ENCODE results near the gene RAB8B.
A peak's percentile ranks its signal among the peaks of the same experiment; 100 is the strongest.

RAB8B gene

DNA sequence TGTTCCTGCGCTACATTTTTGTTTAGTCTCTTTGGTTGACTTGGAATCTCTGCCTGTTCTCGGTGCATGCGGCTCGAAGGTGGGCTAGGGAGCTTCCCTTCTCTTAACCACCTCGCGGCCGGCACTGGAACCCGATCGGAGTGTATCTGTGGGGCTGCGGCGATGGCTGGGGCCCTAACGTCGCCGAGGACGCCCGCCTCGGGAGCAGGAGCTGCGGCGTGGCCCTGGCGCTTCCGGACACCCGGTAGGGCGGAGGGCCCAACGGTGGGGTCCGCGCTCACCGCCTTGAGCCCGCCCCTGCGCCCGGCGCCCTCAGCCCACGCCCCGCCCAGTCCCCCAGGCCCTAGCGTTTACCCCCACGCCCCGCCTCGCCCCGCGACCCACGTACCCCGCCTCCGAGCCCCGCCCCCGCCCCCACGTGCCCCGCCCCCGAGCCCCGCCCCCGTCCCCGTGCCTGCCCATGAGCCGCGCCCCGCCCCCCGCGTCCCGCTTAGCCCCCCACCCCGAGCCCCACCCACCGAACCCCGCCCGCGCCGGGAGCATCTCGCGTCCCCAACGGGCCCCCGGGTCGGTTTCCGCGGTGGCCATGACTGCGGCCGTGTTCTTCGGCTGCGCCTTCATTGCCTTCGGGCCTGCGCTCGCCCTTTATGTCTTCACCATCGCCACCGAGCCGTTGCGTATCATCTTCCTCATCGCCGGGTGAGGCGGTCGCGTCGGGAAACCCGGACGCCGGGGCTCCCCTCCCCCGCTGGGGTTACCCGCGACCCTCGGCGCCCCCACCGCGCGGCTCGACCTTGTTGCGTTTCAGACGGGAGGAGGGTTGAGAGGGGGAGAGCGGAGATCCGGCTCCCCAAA, 87.9 kb downstream of the RAB8B start, which contains the start of gene APH1B:
APH1B (plus strand) TSS at position 568 of the 855 bp plus-strand sequence; CDS start at position 587, 19 bp downstream.
- DNase-seq: peak; percentile 44 to 91 (median 89)

DNA sequence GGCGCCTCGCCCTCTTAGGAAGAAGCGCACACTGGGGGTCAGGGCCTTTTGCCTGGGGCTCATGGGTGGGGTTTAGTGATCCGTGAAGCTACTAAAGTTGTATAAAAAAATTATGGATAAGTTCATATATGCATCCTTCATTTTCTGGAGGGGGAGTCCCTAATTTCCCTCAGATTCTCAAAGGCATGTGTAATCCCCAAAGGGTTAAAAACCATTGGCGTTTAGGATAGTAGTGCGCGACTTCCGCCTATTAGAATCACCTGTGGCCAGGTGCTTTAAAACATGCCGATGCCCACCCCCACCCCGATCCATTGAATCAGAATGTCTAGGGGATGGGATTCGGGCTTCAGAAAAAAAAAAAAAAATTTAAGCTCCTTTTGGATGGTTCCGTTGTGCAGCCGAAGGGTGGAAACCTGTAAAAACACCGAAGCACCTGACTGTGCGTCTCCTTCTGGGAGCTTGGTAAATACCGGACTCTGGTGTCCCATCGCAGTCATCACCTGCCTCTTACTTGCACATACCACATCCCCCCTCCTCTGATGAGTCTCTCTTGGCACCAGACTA, 88.6 kb downstream of the RAB8B start:
- DNase-seq: peak in 1 of 3 experiments; percentile 53

DNA sequence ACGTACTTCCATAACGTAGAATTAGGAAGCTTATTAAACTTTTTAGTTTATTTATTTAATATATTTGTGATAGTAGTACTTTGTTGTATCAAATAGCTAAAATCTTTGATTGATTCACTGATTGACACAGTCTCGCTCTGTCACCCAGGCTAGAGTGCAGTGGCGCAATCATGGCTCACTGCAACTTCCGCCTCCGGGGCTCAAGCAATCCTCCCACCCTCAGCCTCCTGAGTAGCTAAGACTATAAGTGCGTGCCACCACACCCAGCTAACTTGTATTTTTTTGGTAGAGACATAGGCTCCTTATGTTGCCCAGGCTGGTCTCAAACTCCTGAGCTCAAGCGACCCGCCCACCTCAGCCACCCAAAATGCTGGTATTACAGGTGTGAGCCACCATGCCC, 93.7 kb downstream of the RAB8B start:
- DNase-seq: no peak

DNA sequence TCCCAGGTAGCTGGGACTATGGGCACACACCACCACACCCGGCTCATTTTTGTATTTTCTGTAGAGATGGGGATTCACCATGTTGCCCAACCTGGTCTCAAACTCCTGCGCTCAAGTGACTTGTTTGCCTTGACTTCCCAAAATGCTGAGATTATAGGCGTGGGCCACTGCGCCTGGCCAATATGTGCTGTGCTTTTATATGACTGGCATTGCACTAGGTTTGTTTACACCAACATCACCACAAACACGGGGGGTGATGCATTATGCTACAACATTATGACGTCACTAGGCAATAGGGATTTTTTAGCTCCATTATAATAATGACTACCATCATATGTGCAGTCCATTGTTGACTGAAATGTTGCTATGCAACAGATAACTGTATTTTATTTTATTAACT, 94.9 kb downstream of the RAB8B start:
- no peak for DNase-seq

DNA sequence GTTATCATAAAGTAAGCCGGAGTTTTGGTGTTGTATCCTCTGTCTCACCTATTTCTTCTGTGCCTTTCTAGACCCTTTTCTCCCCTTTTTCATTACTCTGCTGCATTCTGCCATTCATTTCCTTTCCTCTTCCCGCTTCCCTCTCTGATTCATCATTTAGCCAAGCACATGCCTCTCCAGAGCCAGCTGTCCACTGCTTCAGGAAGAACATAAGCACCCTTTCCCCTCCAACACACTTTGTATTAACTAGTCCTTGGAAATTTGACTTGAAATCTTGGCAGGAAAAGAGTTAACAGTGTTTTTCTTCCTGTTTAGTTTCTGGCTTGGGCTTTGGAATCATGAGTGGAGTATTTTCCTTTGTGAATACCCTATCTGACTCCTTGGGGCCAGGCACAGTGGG, 97.7 kb downstream of the RAB8B start:
- no peak for DNase-seq

DNA sequence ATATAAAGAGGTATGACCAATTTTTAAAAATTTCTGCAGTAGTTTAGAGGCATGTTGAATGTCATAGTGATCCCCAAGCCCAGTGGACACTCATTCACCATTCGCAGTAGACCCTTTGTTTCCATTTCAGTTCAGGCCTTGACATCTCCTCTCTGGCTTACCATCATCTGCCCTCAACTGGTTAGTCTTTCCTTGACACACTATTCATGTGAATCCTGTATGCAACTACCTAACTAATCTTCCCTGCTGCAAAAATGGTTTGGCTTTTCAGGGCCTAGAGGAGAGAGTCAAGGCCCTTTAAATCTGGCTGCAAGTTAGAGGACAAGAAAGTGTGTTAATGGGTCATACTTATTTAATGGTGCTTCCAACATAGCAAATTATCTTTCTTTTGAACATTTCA, 98.9 kb downstream of the RAB8B start:
- DNase-seq: peak in 1 of 3 experiments; percentile 43

DNA sequence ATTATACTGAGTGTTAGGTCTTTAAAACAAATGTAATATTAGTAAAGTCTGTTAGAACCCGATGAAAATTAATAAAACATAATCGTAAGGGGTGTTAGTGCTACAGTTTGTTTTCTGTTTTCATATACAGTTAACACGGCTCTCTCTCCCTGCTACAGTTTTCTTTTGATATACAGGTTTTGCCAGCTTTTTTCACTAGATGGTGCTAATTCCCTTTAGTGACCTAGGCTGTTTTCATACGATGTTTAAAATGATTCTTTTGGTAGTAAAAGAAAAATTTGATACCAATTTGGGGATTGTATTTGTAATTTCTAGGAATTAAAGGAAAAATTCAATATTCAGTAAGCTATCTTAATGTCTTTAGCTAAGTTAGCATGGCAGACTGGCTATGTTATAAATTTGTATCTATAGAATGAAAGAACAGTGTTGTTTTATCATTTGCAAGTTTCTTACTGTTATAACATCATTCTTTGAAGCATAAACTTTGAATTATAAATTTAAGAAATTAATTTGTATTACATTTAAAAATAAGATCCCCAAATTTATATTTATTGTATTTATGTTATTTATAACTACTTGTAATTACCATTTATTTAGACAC, 99.5 kb downstream of the RAB8B start:
- DNase-seq: peak; percentile 10 to 83 (median 45)

DNA sequence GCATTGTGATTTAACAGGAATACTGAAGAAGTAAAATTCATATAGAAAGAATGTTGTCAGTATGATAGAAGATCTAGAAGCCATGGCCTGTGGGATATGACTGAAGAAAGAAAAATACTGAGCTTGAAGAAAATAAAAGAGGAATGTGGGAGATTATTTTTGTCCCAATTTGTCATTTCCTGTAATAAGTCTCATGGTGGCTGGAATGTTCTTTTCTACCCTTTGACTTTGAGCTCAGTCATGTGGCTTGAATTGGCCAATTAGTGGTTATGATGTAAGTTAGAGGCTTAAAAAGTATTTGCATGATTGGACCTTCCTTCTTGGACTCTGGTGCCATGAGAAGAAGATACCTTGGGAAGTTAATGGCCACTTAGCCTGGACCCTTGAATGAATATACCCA, 102.1 kb downstream of the RAB8B start:
- no peak for DNase-seq

DNA sequence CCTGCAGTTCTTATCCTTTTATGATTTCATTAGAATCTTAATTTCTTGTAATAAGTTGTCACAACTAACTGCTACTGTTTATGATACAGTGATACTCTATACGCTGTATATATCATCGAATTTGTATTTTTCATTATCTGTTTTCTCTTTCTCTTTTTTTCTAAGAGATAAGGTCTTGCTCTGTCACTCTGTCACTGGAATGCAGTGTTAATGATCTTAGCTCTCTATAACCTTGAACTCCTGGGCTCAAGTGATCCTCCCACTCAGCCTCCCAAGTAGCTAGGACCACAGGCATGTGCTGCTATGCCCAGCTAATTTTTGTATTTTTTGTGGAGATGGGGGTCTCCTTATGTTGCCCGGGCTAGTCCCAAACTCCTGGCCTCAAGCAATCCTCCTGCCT, 102.8 kb downstream of the RAB8B start:
- no peak for DNase-seq

DNA sequence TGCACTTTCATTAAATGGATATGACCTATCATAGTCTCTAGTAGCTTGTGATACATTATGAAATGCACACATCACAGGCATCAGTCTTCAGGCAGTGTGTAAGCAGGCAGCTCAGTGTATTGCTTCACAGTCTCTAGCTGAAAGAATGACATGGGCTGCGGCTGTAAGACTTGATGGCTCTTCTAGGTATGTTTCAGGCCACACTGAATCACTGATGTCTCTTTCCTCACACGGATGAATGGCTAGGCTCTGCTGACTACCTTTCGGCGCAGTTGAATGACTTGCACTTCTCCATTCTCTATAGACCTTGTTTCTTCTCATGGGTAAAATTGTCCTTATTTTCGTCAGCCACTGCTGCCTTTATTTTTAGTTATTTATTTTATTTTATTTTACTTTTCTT, 103.4 kb downstream of the RAB8B start:
- no peak for DNase-seq

DNA sequence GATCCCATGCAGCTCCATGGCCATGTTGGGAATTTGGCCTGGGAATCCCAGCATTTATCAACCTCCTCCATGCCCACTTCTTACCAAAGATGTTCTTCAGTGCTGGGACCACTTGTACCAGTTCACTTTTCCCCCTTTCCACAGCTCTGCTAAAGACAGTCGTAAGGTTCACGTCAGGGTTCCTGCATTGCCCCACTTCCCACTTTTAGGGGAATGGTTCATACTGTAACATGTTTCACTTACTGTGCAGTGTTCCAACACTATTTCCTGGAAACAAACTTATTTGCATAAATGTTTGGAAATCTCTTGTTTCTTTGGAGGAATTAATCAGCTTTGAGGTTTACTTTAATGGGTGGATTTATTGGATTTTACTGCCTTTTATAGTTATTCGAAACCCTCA, 105.0 kb downstream of the RAB8B start:
- DNase-seq: no peak

DNA sequence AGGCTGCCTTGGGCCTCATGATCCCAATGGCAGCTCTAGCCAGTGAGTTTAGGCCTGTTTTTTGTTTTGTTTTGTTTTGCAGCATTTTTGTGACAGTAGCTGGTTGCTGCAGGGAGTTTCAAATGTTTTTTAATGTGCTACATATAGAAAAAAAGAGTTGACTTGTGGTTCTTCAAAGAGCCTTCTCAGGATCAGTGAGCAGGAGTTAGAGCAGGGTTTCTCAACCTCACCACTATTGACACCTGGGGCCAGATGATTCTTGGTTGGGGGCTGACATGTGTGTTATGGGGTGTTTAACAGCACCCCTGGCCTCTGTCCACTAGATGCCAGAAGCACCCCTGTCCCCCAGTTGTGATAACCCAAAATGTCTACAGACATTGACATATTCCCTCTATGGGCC, 105.9 kb downstream of the RAB8B start:
- no peak for DNase-seq

DNA sequence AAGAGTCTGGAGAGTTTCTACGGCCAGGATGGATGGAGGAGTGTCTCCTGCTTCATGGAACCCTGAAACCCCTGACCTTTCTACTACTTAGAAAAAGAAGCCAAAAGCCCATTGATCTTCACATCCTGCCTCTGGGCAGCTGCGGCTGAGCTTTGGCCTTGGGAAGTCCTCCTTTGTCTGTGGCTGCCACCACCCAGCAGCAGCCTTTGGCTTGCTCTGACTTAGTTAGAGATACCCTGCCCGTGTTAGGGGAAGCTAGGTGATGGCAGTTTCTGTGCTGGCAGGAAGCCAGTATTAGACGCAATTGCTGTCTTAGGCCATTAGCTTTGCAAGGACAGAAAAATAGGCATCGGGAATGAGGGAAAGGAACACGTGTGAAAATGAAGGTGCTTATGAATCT, 106.8 kb downstream of the RAB8B start:
- DNase-seq: no peak

DNA sequence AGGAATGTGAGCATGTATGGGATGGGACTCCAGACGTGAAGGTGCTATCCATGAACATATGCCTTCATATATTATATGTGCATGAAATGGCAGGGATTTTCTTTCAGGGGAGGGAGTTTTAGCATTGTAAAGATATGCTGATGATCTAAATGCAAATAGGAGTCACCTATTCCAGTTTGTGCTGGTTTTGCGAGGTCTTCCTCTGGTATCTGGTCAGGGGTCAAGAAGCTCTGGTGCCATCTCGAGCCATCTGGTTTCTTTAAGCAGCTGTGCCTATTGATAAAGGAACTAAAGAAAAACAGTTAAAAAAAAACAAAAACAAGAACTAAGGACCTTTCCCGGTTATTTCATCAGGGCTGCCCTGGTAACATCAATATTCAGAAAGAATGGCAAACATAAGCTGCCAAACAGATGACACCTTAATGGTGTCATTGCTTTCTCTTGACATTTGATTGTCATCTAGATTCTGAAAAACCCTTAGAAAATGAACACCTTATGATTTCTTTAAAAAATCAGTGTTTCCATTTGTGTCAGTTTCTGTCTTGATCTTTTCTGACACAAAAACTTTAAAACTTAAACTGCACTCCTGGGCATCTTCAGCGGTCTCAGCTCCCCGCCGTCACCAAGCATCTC, 110.7 kb downstream of the RAB8B start:
- DNase-seq: no peak

DNA sequence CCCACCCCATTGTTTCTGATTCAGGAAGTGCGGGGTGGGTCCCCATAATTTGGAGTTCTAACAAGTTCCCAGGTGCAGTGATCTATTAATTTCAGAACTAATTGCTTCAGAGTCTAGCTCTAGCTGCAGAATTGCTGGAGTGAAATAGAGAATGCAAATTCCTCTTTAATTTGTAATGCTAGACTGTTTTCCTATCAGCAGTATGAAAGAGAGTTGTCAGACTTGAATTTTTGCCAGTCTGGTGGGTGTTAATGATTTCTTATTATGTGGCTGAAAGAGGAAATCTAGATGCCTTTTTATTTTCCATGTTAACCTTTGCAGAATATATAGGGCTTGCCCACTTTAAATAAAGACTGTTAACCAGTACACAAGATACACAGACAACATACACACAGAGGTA, 111.7 kb downstream of the RAB8B start:
- peak in 2 of 3 experiments; percentile 17 to 69 for DNase-seq

DNA sequence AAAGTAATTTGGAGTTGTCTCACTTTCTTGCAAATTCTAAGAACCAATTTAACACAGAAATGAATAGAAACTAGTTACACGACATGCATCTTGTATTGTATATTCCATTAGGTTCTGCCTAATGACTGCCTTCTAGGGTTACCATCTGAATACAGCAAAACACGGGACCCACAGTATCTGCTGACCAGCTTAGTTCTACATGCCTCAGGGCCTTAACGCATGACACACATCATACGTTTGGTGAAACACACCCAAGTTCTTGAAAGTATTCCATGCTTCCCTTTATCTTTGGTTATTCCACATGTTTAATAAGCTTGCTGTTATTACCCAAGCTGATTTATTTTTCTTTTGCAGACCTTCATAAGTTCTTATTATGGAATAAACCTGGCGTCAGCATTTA, 115.9 kb downstream of the RAB8B start:
- no peak for DNase-seq

DNA sequence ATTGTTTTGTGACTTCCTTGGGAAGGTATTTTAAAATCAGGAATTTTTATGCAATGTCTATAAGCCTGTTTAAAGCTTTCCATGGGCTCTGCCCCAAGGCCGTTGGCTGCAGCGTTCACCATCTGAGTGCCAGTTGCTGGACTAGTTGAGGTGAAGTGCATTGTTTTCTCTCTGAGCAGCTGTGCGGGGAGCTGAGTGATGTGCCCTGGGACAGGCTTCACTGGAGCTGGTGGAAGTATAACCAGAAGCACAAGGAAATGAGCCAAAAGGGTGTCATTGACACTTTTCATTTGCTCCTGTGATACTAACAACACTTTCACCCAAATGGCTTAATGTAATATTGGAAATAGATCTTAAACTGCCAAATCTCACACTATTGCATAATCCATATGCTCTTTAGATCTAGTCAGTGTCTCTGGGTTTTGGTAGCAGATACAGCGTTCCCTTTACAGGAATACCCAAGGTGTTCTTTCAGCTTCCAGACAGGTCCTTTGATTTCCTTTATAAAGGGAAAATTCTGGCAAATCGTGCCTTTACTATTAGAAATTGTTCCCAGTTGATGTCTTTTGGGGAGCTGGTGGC, 117.2 kb downstream of the RAB8B start:
- DNase-seq: no peak

DNA sequence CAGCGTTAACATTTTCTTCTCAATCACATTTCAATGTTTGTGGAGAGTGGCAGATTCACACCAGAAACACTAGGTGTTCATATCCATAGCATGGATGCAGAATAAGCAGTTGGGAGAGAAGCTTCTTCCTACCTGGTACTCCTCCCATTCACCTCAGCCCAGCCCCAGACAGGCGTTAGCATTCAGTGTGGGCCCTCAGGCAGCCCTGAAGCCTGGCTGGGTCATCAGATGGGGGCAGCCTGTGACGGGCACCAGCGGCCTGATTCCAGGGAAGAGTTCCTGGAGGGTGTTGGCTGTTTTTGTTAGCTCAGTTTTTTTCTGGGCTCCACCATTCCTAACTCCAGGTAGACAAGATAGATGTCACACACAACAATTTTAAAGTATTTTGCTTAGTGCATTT, 119.1 kb downstream of the RAB8B start:
- DNase-seq: no peak

DNA sequence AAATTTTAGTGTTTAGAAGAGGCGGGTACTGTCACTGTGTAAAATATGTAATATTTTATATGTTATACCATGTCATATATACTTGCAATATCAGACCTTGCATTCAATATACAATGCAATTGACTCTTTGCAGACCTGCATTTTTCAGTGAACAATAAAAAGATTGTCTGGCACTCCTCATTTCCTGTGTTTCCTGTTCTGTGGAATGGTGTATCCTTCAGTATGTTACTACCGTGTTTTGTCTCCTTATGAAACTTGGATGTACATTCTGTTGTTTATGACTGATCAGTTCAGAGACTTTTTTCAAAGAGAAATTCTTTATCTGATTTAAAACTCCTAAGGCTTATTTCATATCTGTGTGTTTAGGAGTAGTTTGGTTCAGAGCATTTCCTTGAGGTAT, 119.5 kb downstream of the RAB8B start:
- DNase-seq: no peak

DNA sequence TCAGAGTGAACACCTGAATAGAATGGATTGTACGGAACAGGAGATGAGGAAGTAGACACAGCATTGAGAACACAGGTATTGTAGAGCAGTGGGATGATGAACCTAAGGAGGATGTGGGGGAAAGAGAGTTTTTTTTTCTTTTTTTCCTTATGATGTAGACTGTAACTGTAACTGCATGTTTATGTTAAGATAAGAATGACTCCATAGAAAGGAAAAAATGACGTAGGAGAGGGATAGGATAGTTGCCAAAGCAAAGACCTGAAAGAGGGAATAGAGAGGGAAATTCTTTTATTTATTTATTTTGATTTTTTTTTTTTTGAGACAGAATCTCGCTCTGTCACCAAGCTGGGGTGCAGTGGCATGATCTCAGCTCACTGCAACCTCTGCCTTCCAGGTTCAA, 121.2 kb downstream of the RAB8B start:
- no peak for DNase-seq

DNA sequence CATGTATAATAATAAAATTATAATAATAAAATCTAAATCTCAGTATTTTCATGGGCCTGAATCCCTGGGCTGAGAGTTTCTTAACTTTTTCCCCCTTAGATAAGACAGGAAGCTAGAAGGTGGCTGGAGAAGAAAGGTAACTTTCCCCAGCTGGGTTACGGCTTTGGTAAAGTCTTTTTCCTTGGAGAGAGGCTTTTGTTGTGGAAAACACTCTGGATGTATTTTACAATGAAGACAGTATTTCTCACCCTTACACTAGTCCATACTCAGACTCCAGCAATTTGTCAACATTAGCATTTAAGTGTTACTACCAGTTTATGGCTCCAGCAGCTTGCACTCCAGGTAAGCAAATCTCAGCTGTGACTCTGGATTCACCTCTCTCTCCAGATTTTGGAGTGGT, 122.9 kb downstream of the RAB8B start:
- DNase-seq: no peak

DNA sequence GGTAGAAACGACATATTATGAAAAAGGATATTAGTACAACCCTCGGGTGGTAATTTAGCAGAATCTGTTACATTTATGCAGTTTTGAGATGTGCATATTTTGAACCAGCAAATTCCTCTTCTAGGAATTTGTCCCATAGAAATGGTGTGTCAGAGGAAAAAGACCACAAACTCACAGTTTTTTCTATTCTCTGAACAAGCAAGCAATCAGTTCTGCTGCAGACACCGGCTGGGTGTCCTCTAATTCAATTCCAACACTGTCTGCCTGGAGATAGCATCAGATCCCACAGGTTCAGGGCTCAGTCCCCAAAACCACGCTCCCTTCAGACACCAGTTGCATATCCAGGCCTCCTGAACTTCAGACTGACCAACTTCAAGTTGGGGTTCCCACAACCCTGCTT, 124.4 kb downstream of the RAB8B start:
- DNase-seq: no peak

DNA sequence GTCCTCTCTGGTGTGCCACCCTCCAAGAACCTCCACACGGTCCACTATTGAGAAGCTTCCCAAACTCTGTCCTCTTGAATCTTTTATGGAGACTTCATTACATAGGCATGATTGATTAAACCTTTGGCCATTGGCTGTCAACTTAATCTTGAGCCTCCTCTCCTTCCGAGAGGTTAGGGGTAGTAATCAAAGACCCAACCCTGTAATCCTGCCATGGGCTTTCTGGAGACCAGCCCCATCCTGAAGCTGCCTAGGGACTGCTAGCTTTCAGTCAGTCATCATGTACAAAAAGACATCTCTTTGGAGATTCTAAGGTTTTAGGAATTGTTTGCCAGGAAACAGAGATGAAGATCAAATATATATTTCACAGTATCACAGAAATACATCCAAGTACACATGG, 125.0 kb downstream of the RAB8B start:
- no peak for DNase-seq

All from NCI-H1417 (cell line).